ENCODE measurements around the gene KCNT1.

KCNT1 gene

DNA sequence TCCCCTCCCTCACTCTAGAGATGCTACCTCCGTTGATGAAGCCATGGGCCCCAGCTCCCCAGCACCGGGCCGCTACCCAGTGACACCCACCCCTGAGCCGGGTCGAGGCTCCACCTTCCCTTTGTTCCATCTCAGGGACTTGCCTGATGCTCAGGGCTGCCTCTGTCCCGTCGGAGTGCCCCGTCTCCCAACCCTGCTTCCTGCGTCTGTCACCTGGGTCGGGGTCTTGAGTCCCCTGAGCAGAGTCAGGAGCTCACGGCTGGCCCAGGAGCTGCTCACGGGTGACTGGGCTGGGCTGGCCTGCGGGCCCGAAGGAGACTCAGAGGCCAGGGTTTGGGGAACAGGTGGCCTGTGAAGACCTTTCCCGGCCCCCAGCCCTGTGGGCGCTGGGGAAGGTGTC is 85.3 kb downstream of the KCNT1 start:
- DNase-seq, result no peak

DNA sequence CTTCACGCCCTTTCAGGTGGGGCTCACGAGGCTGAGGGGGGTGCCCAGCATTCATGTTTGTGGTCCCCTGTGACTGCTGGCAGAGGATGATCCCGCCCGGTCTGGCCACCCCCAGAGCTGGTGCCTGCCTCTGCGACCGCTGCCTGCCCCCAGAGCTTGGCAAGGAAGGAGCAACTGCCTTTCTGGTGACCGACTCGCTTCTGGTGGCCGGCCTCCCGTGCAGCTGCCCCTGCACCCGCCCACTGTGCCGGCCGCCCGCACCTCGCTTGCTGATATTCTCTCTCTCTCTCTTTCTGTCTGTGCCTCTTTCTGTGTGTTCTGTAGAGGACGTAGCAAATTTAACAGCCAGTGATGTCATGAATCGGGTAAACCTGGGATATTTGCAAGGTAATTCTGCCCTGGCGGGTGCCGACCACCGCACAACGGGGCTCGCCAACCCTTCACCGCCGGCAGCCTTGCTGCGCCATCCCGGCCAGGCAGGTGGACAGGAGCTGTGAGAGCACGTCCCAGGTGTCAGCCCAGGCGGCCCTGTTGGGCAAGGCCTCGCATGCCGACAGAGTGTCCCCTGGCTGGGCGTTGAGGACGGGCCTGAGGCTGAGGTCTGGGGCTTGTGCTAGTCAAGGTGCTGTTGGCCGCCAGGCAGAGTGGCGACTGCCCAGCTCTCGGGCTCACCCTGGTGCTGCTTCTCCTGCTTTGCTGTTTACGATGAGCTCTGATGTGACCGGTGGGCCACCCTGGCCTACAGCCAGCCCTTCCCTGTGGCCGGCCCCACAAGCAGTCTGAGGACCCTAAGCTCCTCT is 86.0 kb downstream of the KCNT1 start:
- DNase-seq, result no peak

DNA sequence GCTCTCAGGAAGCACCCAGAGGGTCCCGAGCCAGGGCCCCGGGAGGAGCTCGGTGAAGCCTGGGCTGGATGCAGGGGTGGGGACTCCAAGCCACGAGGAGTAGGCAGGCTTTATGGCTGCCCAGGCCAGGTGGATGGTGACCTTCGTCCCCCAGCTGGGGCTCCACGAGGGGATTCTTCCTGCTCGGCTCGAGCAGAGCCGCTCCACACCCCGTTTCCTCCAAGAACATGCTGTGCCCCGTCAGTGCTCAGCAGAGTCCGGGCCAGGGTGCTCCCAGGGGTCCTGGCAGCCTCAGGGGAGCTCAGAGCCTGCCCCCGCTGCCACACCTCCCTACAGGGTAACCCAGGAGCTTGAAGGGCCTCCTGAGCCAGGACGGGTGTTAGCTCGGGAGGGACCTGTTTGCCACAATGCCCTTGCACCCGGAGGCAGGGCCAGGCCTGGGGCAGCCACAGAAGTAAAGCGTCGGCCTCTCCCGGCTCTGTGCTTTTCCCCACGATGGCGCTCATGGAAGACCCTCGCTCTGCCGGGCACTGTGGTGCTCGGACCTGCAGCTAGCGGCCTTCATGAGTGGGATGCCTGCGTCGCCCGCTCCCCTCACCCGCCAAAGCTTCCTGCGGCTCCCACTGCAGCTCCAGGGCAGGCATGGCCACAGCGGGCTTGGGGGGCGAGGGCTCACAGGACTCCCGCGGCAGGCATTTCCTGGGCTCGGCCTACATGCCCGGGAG is 86.8 kb downstream of the KCNT1 start:
- DNase-seq, result no peak

DNA sequence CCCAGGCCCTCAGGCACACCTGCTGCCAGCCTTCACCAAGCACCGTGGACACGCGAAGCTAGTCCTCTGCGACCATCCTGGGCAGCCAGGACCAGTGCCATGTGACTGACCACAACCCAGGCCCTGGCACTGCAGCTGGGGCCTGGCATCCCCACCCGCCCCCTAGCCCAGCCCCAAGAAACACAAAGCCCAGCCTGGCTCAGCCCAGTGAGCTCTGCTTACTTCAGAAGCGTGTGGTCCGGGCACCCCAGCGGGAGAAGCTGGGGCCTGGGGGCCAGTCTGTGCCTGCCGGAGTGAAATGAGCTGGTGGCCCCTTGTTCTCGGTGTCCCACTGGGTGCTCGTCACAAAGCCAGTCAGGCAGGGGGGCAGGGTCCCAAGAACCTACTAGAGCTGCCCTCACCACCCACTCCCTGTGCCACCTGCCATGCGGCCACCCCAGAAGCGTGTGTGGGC is 87.9 kb downstream of the KCNT1 start:
- DNase-seq, result no peak

DNA sequence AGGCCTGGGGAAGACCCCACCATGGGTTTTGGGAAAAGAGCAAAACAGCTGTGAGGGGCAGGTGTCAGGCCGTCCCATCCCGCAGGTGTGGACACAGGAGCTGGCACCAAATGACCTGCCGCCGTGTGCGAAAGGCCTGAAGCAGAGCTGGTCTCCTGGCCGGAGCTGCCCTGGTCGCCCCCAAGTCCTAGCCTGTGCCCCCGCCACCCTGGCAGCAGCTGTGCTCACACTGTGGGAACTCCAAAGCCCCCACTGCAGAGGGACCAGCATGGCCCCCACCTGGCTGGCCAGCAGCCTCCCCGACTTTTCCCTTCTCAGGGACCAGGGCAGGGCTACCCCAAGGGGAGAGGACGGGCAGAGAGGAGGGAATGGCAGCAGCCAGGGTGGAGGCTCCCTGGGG is 88.4 kb downstream of the KCNT1 start:
- no peak for DNase-seq

DNA sequence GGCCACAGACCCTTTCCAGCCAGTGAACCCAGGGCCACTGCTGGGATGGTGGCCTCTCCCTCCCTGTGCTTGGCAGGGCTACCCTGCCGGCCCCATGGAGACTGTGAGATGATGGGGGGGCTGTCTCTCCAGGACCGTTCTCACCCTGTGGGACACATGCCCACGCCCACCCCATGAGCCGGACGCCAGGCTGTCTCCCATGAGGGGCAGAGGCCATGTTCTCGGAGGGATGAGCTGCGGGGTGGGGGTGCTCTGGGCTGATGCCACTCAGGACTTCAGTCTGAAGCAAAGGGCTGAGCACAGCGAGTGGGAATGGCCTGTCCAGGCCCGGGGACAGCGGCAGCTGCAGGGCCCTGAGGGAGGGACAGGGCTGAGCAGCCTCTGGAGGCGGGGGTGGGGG is 88.9 kb downstream of the KCNT1 start:
- DNase-seq, result no peak

DNA sequence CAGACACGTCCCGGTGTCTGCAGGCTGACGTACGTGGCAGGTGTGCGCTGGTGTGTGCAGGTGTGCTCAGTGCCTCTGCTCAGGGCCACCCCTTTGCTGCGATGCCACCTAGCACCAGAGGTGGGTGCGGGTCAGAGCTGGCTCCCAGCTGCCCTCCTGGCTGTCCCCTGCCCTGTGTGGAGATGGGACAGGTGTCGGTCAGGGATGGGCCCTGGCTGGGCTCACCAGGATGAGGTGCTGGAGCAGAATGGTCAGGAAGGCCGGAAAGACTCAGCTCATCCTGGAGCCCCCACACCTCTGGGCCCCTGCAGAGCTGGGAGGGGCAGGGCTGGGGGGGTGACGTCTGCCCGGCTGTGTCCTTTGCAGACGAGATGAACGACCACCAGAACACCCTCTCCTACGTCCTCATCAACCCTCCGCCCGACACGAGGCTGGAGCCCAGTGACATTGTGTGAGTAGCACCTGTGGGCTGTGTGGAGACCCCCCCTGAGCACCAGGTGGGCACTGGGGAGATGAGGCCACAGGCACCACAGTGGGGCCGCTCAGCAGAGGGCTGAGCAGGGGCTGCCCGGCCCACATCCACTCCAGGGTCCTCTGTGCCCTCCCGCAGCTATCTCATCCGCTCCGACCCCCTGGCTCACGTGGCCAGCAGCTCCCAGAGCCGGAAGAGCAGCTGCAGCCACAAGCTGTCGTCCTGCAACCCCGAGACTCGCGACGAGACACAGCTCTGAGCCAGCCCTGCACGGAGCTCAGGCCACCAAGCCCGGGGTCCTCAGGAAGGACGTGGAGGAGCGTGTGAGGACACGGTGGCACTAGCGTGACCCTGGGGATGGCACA is 89.7 kb downstream of the KCNT1 start:
- DNase-seq, result no peak

DNA sequence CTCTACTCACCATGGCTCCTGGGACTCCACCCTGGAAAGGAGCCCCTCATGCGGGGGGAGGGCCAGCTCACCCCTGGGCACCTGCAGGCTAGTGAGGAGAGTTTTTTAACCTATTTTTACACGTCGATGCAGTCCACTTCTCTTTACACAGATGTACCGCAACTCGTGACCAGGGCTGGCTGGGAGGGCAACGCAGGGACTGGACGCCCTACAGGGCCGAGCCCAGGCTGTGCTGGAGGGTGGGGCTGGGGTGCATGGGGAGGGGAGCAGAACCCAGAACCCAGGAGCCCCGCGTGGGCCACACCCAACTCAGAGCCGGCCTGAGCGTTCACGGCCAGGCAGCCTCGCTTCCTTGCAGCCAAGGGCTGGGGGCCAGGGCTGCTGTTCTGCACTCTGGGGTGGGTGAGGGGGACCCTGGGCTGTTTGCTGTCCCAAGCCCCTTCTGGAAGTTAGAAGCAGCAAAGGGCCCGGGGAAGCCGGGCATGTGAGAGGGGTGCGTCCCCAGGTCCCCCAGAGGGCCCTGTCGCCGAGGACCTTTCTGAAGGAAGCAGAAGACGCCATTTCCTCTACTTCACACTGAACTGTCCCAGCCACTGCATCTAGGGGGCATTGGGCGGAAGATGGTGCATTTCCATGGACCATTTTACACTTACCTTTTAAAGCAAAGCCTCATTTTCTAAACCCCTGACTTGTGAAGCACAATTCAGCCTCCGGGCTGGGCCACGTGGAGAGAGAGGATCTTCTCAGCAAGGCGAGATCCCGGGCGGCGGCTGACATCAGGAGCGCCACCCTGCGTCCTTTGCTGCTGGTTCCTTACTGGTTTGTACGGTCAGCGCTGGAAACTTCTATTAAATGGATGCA is 90.5 kb downstream of the KCNT1 start:
- DNase-seq, result no peak

DNA sequence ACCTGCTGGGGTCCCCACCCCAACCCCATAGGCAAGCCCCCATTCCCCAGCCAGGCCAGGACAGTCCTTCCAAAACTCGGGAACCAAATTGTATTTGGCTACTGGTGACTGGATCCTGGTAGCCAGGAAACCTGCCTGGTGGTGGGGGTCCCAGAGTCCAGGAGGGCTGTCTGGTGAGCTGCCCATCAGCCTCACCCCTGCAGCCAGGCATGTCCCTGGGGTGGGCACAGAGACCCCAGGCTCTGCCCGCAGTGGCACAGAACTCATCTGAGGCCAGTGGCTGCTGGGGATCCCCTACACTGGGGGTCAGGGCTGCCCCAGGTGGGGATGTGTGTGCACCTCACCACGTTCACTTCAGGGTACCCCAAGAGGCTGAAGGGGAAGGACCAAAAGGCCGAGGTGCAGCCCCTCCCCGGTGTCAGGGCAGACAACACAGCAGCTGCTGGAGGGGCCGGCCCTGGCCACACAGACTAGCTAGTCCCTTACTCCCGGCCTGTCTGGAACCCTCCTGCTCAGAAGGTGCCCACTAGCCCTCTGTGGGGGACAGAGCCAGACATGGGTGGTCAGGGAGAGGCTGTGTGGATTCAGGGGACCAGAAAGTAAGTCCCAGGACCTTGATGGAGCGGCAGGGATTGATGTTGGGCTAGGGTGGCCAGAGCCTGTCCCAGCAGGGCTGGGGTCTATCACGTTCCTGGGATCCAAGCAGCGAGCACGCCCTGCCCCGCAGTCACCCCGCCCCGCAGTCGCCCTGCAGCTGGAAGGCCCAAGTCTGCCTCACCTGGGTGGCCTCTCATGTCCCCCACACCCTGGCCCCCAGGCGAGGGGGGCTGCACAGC is 91.5 kb downstream of the KCNT1 start:
- DNase-seq, result no peak

DNA sequence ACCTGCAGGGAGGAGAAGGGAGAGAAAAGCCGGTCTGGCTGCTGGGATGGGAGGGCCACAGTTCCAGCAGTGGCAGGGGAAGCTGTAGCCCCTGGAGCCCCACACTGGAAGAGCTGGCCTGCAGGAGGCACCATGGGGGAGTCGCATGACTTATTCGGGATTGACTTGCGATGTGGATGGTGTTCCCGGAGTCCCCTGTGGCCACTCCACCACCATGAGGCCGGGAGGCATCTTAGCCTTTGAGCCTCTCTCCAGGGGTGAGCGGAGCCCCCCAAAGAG is 92.0 kb downstream of the KCNT1 start:
- no peak for DNase-seq

DNA sequence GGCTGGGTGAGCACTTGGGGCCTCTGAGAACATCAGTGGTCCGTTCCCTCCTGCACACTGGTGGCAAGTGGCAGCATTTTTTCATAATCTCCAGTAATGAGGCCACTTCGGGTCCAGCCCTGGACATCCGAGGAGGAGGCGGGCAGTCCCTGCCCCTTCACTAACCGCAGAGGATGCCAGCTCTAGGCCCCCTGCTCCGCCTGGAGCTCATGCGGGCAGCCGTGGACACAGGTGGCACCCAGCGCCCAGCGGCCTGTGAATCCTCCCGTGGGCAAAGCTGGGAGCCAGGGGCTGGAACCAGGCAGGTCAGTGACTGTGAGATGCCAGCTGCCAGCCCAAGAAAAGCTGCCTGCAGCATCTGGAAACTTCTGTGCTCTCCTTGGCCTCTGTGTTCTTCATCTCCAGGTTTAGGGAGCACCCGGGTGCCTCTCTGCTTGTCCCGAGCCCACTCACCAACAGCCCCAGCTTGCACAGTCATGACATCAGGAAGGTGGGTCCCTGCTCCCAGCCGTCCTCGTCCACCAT is 92.4 kb downstream of the KCNT1 start:
- no peak for DNase-seq

DNA sequence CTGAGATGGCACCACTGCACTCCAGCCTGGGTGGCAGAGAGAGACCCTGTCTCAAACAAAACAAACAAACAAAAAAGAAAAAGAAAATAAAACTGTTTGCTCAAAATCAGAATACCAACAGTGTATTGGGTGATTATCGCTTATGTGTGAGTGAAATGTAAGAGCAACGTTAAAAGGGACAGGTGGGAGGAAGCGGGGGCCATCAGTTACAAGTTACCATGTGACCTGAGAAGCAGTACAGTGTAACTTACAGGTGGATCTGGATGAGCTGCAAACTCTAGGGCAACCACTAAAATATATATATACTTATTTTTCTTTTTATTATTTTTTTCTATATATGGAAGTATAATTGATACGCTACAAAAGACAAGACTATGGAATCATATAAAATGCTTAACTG is 93.4 kb downstream of the KCNT1 start:
- no peak for DNase-seq

DNA sequence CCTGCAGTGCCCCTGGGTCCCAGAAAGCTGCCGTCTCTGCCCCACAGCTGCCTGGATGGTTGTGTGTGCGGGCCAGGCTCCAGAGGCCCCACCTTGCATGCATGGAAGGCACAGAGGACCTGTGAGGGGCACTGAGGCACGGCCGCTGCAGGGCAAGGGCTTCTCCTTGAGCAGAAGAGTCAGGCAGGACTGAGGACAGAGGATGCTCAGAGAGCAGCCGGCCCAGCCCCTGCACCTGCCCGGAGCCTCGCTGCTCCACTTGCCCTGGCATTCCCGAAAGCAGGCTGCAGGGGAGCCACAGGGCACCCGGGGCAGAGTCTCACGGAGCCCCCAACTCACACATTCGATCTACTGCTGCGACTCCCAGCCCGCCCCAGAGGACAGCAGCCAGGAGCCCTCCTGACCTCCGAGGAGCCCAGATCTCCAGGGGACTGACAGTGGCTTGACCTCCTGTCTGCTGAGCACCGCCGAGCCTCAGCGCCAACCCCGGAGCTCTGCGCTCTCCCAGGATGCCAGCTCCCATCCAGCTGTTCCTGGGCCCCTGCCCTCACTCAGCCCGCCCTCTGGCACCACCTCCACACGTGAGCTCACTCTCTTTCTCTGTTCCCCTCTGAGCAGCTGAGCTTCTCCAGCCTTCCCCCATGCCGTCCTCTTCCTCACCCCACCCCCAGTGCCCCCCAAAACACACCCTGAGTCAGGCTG is 95.0 kb downstream of the KCNT1 start:
- DNase-seq, result peak; percentile 56

DNA sequence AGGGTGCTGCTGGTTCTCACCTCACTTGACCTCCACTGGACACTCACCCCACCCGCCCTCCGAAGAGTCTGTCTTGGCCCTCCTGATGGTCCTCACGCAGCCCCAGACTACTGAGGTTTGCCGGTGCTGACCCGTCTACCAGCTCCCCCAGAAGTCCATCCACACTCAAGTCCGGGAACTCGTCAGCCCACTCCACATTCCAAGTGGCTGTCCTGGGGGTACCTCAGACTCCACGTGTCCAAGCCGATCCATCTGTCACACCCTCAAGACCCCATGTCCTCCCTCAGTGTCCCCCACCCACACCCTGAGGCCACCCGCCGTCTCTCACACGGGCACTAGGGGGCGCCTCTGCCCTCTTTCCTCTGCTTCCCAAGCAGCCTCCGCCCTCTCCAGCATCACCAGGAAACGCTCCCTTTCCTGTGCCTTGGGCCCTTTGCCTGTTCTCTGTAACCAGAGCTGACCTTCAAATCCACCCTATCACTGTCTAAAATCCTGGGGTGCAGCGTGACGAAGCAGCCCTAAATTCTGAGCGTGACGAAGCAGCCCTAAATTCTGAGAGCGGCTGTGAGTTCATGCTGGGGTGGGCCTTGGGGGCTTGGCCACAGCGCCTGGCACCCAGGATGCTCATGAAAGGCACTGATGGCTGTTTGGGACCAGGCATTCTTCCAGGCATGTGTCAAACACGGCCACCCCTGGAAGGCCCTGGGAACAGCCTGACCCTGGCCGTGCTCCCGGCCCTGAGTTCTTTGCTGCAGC is 95.7 kb downstream of the KCNT1 start:
- peak; percentile 65 for DNase-seq

DNA sequence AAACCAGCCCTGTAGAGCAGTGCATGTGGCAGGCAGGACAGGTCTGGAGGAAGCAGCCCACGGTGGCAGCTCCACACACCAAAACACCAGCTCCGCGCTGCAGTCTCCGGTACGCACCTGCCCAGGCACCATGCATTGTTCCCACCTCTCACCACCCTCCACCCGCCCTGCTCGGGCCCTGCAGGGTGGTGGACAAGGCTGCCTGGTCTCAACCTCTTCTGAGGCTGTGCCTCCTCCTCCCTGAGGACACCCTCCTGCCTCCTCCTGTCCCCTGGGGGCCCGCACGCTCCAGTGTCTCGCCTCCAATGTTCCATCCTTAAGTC is 96.2 kb downstream of the KCNT1 start:
- DNase-seq, result no peak

DNA sequence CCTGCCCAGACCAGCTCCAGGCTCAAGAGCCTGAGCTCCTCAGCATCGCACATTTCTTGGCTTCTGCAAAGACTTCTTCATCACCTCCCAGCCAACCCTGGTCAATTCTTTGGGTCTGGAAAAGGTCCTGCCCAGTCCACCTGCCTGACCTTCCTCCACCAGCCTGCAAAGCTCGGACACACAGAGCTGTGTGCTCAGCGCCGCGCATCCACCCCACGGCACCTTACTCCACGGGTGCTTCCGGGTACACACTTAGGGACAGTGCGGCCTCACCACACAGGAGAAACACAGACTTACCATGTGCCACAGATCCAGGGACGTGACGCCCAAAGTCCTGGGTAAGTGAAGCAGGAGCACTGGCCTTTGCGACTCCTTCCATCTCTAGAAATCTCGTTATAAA is 97.3 kb downstream of the KCNT1 start:
- DNase-seq, result no peak

DNA sequence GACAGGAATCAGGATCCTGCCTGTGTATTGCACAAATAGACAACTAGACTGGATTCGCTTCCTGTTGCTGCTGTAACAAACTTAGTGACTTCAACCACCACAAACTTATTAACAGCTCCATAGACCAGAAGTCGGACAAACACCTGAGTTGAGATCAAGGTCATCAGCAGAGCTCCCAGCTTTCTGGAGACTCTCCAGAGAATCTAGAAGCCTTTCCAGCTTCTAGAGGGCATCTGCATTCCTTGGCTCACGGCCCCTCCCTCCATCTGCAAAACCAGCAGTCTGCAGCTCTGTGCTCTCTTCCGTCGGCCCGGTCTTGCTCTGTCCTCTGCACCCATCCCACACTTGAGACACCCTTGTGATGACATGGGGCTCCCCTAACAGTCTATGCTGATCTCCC is 99.1 kb downstream of the KCNT1 start:
- DNase-seq, result no peak

DNA sequence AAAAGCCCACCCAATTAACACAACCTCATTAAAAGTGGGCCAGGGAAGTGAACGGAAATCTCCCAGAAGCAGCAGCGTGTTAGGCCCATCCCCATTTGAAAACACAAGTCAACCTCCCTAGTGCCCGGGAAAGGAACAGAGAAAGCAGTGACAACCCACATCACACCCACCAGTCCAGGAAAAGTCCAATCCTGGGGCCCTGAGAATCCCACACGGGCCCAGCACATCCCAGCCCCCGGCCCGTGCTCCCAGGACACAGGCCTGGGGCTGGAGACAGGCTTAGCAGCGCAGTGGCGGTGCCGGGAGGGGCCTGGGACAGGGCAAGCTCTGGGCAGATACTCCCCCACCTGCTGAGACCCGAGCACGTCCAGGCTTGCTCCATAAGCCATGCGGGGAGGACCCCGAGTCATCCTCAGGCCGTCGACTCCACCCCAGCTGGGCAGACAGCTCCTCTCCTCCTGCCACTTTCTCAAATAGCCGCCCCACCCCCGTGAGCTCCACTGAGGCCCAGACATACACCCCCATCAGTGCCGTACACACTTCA is 101.0 kb downstream of the KCNT1 start:
- no peak for DNase-seq

DNA sequence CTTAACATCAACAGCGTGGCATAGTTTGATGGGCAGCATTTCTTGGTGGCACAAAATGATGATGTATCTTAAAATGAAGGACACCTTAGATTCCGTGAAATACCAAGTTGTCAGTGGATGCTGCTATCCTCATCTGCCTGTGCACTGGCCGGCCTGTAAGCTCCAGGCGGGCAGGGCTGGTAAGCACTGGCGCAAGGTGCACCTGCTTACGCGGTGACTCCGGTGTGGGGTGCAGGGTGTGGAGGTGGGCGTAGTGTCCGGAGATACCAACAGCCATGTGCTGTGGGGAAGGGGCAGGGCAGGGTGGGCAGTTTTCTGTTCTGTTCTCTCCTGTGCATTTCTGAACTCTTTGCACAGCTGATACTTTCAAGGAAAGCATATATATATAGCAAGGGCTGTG is 101.5 kb downstream of the KCNT1 start:
- no peak for DNase-seq

Measured in DMS79 treated with DMSO at 0.1 percent for 48 hours (cell line).